HuH-7.5 (cell line): Measurements from ENCODE around the gene RPN1.

ENCODE experiments used
- DNase-seq: peaks from one replicate; pipeline ENCODE4 v3.0.0; 2011; ENCODE audit warnings: low spot score

The RPN1 gene

DNA sequence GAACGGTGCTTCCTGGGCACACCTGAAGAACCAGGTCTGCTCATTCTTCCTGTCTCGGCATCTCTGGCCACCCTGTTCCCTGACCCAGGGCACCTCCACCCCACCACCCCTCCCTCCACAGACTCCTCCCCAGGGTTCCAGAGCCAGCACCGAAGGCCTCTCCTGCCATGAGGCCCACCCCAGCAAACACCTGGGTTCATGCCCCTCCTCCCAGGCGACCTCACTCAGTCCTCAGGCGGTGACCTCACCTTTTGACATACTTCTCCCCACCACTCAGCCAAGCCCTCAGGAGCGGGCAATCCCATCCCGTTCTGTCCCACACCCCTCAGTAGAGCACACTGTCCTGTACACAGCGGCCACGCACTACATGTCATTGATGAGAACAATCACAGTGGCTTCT is 72.3 kb downstream of the RPN1 start:
- DNase-seq = no peak

DNA sequence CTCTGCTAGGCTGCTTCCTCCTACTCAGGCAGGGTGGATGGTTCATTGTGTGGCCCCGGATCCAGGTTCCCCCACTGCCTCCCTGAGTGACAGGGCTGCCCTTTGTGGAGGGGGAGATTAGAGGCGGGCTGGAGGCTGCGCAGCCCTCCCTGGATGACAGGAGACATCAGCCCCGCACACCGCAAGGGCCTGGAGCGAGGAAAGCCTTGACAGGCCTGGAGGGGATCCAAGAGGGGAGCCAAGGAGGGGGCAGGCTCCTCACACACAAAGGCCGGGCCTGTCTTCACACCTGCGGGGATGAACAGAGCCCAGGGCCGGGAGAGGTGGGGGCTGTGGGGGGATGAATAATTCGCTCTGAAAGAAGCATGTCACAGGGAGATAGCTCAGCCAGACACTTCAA is 72.9 kb downstream of the RPN1 start:
- no peak for DNase-seq

DNA sequence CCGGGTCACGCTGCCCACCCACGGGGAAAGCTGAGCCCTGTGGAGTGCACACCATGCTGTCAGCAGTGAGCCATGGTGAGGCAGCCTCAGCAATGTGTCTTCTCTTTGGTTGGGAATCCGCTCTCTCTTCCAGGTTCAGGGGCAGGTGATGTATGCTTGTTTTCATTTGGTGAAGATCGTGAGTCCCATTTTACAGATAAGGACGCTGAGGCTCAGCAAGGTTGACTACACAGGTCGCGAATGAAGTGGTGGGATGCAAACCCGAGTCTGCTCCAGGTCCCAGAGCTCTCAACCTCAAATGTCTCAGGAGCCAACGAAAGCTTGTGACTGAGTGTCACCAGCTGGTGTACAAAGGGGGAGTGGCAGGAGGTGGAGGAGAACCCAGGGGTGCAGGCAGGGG is 74.3 kb downstream of the RPN1 start:
- no peak for DNase-seq

DNA sequence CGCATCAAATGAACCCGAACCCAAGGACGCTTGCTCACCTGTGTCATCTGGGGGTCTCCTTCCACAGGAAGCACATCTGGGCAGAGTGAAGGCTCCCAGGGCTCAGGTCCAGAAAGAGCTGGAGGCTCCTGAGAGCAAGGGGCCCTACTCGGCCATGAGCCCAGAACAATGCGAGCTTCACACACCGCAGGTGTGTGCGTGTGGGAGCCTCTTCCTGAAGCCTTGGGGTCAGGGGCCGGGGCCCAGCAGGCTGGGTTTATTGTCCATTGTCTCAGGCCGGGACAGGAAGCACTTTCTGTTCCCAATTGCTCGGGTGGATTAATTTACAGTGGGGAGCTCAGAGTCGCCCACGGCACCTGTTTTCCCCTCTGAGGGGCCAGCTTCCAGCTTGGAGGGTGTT is 74.8 kb downstream of the RPN1 start:
- no peak for DNase-seq

DNA sequence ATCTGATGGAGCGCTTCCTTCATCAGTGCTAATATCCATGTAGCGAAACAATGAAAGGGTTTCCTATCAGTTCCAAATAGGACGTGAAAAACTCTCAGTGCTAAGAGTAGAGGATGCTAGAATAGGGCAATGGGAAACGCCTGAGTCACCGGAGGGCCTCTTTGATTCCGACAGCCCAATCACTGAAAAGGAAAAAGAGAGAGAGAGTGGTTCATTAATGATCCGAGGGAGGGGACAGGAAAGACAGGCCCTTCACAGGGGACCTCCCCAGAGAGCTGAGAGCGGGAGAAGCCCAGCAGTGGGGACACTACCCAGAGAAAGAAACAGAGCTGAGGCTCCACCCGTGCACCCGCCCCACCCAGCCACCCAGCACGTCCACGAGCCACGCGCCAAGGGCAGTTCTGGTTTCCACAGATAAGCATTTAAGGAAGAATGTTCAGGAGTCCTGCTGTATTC is 76.9 kb downstream of the RPN1 start:
- DNase-seq = no peak

DNA sequence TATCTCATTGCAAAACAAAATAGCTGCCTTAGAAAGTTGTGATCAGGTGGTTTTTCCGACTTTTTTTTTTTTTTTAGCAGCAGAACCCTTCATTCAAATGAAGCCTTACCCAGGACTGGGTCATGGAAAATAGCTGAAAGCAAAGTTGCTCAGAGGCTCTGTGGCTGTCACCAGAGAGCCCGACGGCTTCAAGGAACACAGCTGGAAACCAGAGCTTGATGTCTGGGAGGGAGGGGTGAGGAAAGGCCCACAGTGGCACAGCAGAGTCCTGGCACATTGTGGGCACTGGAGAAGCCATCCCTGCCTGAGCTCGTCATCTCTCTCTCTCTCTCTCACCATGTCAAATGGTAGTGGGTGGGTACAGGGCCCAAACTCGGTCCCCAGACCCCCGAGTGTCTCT is 77.5 kb downstream of the RPN1 start:
- DNase-seq = no peak

DNA sequence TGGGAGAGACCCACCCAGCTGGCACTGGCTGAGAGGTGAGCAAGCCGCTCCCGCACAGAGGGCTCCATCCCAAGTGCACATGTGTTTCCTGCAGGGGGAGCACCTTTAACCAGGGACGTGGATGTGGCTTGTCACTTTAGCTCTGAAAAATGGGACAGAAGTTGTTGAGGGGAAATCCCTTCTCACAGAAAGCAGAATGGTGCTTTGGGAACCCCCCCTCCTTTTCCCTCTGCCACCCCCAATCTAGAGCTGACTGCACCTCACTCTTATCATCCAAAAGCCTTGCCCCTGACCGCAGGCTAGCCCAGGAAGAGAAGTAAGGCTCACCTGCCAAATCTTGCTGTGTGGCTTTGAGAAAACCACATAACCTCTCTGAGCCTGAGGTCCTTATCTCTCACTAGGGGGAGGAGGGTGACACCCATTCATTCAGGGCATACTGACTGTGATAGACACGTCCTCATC is 77.9 kb downstream of the RPN1 start:
- peak; percentile 95 for DNase-seq

DNA sequence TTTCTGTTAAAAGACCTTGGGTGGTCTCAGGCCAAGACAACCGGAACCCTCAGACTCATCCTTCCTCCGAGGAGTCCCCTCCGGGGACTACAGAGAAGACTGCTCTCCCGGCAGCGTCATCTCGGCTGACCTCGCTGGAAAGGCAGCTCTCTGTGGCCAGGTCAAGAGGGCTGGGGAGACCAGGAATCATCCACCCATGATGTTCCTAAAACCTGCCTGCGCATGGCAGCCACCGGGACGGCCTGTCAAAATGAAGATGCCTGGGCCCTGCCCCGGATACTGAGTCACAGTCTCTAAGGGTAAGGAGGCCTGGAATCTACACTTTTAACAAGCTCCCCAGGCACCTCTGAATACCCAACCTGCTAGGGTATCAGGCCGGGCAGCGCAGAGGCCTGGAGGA is 78.6 kb downstream of the RPN1 start:
- no peak for DNase-seq
